C4-2B (cell line): ENCODE data around the gene TRIM59.

Source experiments
- ZFX ChIP-seq: fragments of 450-650 bp; IDR thresholded peaks from 2 replicates; pipeline ENCODE4 v1.6.1; 2017
- TF ChIP-seq, protein P1 (sequence below): fragments of 450-650 bp; conservative IDR thresholded peaks from 2 replicates; pipeline ENCODE4 v1.5.1; 2017; ENCODE audit warnings: mild to moderate bottlenecking

GRCh38 chr3:160479376-160479775, 29.8 kb upstream of the TRIM59 start:
- TF ChIP-seq, protein P1, sequence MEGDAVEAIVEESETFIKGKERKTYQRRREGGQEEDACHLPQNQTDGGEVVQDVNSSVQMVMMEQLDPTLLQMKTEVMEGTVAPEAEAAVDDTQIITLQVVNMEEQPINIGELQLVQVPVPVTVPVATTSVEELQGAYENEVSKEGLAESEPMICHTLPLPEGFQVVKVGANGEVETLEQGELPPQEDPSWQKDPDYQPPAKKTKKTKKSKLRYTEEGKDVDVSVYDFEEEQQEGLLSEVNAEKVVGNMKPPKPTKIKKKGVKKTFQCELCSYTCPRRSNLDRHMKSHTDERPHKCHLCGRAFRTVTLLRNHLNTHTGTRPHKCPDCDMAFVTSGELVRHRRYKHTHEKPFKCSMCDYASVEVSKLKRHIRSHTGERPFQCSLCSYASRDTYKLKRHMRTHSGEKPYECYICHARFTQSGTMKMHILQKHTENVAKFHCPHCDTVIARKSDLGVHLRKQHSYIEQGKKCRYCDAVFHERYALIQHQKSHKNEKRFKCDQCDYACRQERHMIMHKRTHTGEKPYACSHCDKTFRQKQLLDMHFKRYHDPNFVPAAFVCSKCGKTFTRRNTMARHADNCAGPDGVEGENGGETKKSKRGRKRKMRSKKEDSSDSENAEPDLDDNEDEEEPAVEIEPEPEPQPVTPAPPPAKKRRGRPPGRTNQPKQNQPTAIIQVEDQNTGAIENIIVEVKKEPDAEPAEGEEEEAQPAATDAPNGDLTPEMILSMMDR, result no peak
- TF ChIP-seq ZFX, result no peak
